ENCODE data around the gene TENM3.

DNA sequence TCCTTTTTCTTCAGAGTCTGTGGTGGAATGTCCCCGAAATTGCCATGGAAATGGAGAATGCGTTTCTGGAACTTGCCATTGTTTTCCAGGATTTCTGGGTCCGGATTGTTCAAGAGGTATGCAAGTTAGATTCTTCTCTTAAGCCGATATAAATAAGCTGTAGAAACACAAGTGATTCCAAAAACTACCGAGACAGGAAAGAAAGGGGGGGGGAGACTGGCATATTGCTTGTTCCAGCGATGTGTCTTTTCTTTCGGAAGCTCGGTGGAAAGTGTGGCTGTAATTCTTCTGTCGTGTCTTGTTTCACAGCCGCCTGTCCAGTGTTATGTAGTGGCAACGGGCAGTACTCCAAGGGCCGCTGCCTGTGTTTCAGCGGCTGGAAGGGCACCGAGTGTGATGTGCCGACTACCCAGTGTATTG, 437.0 kb downstream of the TENM3 start:
- TF ChIP-seq CTCF (IDR thresholded peaks at IDR 0.05), result no peak
- TF ChIP-seq POLR2A (IDR thresholded peaks at IDR 0.05), result no peak

Measured in testis (tissue), 2 donors.